Suprapubic skin (tissue), 4 donors: ENCODE results near the gene EPC2.

Source experiments
- POLR2A ChIP-seq, 2 donors: fragments of 450-650 bp; IDR thresholded peaks; one replicate each; pipeline ENCODE4 v1.6.1; 2017; ENCODE audit warnings: antibody characterized with exemption in 2 of 2, mild to moderate bottlenecking in 2 of 2, moderate library complexity in 2 of 2
- POLR2AphosphoS5 ChIP-seq, 3 donors: sonication (generic); formaldehyde crosslinking; IDR thresholded peaks; one replicate each; pipeline ENCODE4 v1.6.1; 2017; ENCODE audit warnings: antibody characterized with exemption in 3 of 3
- TF ChIP-seq, protein P1 (sequence below), 2 donors: fragments of 200-600 bp in 1 of 2; fragments of 450-650 bp in 1 of 2; sonication (generic) in 1 of 2; IDR thresholded peaks; one replicate each; pipeline ENCODE4 v1.5.1; 2016 to 2019; ENCODE audit warnings: antibody characterized with exemption in 2 of 2, mild to moderate bottlenecking in 1 of 2, moderate library complexity in 1 of 2

DNA sequence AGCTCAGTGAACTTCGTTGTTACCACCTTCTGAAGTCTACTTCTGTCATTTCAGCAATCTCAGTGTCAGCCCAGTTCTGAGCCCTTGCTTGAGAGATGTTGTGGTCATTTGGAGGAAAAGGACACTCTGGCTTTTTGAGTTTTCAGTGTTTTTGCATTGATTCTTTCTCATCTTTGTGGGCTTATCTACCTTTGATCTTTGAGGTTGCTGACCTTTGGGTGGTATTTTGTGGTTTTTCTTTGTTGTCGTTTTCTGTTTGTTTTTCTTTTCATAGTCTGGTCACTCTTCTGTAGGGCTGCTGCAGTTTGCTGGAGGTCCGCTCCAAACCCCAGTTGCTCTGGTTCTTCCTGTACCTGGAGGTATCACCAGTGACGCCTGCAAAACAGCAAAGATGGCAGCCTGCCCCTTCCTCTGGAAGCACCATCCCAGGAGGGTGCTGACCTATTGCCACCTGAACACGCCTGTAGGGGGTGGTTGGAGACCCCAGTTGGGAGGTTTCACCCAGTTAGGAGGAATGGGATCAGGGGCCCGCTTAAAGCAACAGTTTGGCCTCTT, 74.7 kb downstream of the EPC2 start:
- TF ChIP-seq, protein P1, sequence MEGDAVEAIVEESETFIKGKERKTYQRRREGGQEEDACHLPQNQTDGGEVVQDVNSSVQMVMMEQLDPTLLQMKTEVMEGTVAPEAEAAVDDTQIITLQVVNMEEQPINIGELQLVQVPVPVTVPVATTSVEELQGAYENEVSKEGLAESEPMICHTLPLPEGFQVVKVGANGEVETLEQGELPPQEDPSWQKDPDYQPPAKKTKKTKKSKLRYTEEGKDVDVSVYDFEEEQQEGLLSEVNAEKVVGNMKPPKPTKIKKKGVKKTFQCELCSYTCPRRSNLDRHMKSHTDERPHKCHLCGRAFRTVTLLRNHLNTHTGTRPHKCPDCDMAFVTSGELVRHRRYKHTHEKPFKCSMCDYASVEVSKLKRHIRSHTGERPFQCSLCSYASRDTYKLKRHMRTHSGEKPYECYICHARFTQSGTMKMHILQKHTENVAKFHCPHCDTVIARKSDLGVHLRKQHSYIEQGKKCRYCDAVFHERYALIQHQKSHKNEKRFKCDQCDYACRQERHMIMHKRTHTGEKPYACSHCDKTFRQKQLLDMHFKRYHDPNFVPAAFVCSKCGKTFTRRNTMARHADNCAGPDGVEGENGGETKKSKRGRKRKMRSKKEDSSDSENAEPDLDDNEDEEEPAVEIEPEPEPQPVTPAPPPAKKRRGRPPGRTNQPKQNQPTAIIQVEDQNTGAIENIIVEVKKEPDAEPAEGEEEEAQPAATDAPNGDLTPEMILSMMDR (IDR thresholded peaks at IDR 0.05) = no peak
- TF ChIP-seq POLR2AphosphoS5 (IDR thresholded peaks at IDR 0.05) (no peak), POLR2A (IDR thresholded peaks at IDR 0.05) (no peak)
